ENCODE measurements around the gene FNIP1.

- TF ChIP-seq, protein P1, sequence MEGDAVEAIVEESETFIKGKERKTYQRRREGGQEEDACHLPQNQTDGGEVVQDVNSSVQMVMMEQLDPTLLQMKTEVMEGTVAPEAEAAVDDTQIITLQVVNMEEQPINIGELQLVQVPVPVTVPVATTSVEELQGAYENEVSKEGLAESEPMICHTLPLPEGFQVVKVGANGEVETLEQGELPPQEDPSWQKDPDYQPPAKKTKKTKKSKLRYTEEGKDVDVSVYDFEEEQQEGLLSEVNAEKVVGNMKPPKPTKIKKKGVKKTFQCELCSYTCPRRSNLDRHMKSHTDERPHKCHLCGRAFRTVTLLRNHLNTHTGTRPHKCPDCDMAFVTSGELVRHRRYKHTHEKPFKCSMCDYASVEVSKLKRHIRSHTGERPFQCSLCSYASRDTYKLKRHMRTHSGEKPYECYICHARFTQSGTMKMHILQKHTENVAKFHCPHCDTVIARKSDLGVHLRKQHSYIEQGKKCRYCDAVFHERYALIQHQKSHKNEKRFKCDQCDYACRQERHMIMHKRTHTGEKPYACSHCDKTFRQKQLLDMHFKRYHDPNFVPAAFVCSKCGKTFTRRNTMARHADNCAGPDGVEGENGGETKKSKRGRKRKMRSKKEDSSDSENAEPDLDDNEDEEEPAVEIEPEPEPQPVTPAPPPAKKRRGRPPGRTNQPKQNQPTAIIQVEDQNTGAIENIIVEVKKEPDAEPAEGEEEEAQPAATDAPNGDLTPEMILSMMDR (IDR thresholded peaks at IDR 0.05) = no peak
- TF ChIP-seq EP300 (IDR thresholded peaks at IDR 0.05; ENCODE audit: low read depth) = no peak
Observed at GRCh38 chr5:131679911-131680310, 116.9 kb downstream of the FNIP1 start.

All from transverse colon (tissue), 3 donors.